Gastrocnemius medialis (tissue), 4 donors: Measurements from ENCODE around the gene NRCAM. TPM values are rescaled to one million over a fixed set of nuclear protein-coding genes. Genes with fewer than 3 reads are reported as not detected.

Source experiments
- ATAC-seq, 2 donors: fragments of 150-250 bp; one replicate each; pipeline ENCODE4 v1.9.1; 2016
- DNase-seq, 2 donors: peaks; one replicate each; pipeline ENCODE4 v3.0.0-alpha.2; 2019
- H3K27ac ChIP-seq, 4 donors: fragments of 200-600 bp; sonication (generic); 1 replicate in 1 of 4; 2 replicates in 3 of 4; pipeline ENCODE4 v1.5.1; 2016 to 2018; ENCODE audit warnings: mild to moderate bottlenecking in 2 of 4, moderate library complexity in 1 of 4
- H3K27me3 ChIP-seq, 3 donors: fragments of 200-600 bp; sonication (generic) in 2 of 3; 1 replicate in 1 of 3; 2 replicates in 2 of 3; pipeline versions ENCODE4 v1.5.1 to v1.6.0; 2016 to 2019; ENCODE audit warnings: mild to moderate bottlenecking in 1 of 3, moderate library complexity in 1 of 3
- H3K36me3 ChIP-seq, 2 donors: fragments of 200-600 bp; sonication (generic) in 1 of 2; one replicate each; pipeline ENCODE4 v1.5.1; 2017 to 2018
- H3K4me1 ChIP-seq, 2 donors: fragments of 200-600 bp; sonication (generic) in 1 of 2; one replicate each; pipeline ENCODE4 v1.5.1; 2016 to 2017; ENCODE audit warnings: mild to moderate bottlenecking in 2 of 2
- H3K4me3 ChIP-seq, 4 donors: fragments of 200-600 bp; sonication (generic) in 3 of 4; 1 replicate in 1 of 4; 2 replicates in 3 of 4; pipeline ENCODE4 v1.5.1; 2016 to 2019; ENCODE audit warnings: mild to moderate bottlenecking in 2 of 4
- H3K9me3 ChIP-seq, 3 donors: fragments of 200-600 bp; sonication (generic) in 2 of 3; 1 replicate in 1 of 3; 2 replicates in 2 of 3; pipeline ENCODE4 v1.5.1; 2016 to 2019
- POLR2A ChIP-seq, 2 donors: fragments of 450-650 bp; IDR thresholded peaks; one replicate each; pipeline ENCODE4 v1.6.1; 2017; ENCODE audit warnings: antibody characterized with exemption in 2 of 2, mild to moderate bottlenecking in 2 of 2, moderate library complexity in 2 of 2
- in situ Hi-C, 4 donors: fragments of 200-750 bp; cut with MboI; loops; one replicate each; pipeline versions ENCODE4 v1.15.0 to v1.8.0; 2017; ENCODE audit warnings: low sequenced_read_pairs in 4 of 4
- intact Hi-C: fragments of 100-400 bp; cut with DNase I; formaldehyde crosslinking; loops from one replicate; pipeline ENCODE4 v1.15.1; 2023; ENCODE audit warnings: low total_unique reads
- total RNA-seq, 4 donors: library from RNA; depleted of rRNA; stranded (reverse); fragments of >200 nt; gene quantifications; one replicate each; pipeline versions ENCODE4 v1.1.0 to v1.2.3, GENCODE V29; 2016
- TF ChIP-seq, protein P1 (sequence below), 5 experiments: fragments of 450-650 bp in 3 of 5; fragments of 200-600 bp in 2 of 5; sonication (generic) in 2 of 5; IDR thresholded peaks in 4 of 5; conservative IDR thresholded peaks in 1 of 5; 1 replicate in 4 of 5; 2 replicates in 1 of 5; pipeline ENCODE4 v1.5.1; 2016 to 2019; ENCODE audit warnings: antibody characterized with exemption in 5 of 5, mild to moderate bottlenecking in 3 of 5, moderate library complexity in 3 of 5

NRCAM gene
- total RNA-seq, 4 donors from 2014 or later, result 0.18 to 0.31 (median 0.23) TPM; not detected in 1

DNA sequence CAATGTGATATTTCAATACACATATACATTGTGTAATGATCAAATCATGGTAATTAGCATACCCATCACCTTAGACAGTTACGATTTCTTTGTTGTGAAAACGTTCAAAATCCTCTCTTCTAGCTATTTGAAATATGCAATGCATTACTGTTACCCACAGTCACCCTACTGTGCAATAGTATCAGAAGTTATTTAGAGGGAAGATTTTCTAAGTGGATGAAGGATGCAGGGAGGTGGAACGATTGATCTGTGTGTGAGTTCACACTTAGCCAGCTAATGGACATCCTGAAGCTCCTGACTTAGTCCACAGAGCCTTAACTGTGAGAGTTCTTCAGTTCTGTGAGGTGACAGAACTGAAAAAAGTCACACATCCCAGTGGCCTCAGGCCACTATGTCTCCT is 228.9 kb downstream of the NRCAM start:
- TF ChIP-seq, protein P1, sequence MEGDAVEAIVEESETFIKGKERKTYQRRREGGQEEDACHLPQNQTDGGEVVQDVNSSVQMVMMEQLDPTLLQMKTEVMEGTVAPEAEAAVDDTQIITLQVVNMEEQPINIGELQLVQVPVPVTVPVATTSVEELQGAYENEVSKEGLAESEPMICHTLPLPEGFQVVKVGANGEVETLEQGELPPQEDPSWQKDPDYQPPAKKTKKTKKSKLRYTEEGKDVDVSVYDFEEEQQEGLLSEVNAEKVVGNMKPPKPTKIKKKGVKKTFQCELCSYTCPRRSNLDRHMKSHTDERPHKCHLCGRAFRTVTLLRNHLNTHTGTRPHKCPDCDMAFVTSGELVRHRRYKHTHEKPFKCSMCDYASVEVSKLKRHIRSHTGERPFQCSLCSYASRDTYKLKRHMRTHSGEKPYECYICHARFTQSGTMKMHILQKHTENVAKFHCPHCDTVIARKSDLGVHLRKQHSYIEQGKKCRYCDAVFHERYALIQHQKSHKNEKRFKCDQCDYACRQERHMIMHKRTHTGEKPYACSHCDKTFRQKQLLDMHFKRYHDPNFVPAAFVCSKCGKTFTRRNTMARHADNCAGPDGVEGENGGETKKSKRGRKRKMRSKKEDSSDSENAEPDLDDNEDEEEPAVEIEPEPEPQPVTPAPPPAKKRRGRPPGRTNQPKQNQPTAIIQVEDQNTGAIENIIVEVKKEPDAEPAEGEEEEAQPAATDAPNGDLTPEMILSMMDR (IDR thresholded peaks at IDR 0.05 in 4 of 5, conservative IDR thresholded peaks at IDR 0.05 in 1 of 5), result no peak
- no peak for TF ChIP-seq POLR2A (IDR thresholded peaks at IDR 0.05)
- intact Hi-C loops, result no loop called here
- H3K36me3 ChIP-seq, result no peaks in the 10 kb centered on the region
- ATAC-seq (no peak), DNase-seq (no peak)
- no peaks in the 10 kb centered on the region for H3K4me1 ChIP-seq
- no peak overlapping the region for H3K27ac ChIP-seq
- no peaks in the 10 kb centered on the region for H3K27me3 ChIP-seq
- no peaks in the 10 kb centered on the region for H3K9me3 ChIP-seq
- in situ Hi-C loops, result no loop called here
- no peak overlapping the region for H3K4me3 ChIP-seq

DNA sequence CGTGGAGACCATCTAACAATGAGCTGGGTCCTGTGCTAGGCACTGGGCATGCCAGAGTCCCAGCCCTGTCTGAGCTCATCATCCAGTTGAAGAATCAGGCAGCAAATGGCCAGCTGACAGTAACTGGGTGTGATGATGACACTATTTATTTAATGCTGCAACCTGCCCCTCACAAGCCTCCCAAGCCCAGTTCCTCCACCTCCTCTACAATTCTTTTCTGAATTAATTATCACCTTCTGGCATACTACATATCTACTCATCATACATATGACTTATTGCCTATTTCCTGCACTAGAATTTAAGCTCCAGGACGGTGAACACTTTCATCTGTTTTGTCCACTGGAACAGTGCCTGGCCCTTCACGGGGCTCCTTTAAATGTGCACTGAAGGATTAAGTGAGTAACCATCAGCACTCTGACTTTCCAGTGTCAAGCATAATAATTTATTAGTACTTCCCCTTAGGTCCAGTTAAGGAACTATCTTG is 229.4 kb downstream of the NRCAM start:
- Histone ChIP-seq H3K36me3 (no peaks in the 10 kb centered on the region), H3K9me3 (no peaks in the 10 kb centered on the region), H3K27ac (no peak overlapping the region), H3K4me1 (no peaks in the 10 kb centered on the region), H3K4me3 (no peak overlapping the region), H3K27me3 (no peaks in the 10 kb centered on the region)
- TF ChIP-seq POLR2A (IDR thresholded peaks at IDR 0.05), result no peak
- TF ChIP-seq, protein P1 (IDR thresholded peaks at IDR 0.05 in 4 of 5, conservative IDR thresholded peaks at IDR 0.05 in 1 of 5), result no peak
- ATAC-seq (no peak), DNase-seq (no peak)
- in situ Hi-C loops (no loop called here), intact Hi-C loops (no loop called here)

DNA sequence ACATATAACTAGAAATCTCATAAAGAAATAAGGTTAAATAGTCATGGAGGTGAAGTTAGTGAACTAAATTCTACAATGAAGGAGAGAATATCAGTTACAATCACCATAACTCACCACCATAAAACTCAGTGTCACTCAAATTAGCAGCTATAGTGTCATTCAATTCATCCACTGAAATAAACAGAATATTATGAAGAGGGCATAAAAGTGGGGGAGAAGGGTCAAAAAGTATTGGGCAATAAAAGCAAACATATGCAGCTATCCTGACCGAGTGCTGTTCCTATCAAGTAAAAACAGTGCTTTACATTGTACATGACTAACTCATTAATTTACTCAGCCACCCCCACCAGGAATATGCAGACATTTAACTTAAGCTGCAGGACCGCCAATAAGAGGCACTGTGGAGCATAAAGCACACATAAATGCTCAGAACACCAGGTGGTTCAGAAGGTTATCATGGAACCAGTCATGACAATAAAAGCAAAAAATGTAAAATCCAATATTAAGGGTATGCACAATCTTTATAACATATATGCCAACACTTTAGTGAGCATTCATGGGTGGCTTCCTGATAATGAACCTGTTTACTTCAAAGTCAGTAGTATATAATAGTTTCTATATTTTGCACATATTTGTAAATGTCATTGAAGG is 230.6 kb downstream of the NRCAM start:
- no peak for TF ChIP-seq POLR2A (IDR thresholded peaks at IDR 0.05)
- TF ChIP-seq, protein P1 (IDR thresholded peaks at IDR 0.05 in 4 of 5, conservative IDR thresholded peaks at IDR 0.05 in 1 of 5), result no peak
- in situ Hi-C loops, result no loop called here
- no peak for ATAC-seq
- H3K27ac ChIP-seq, result no peak overlapping the region
- DNase-seq, result no peak
- no peak overlapping the region for H3K4me3 ChIP-seq
- H3K36me3 ChIP-seq, result no peaks in the 10 kb centered on the region
- H3K9me3 ChIP-seq, result no peaks in the 10 kb centered on the region
- no peaks in the 10 kb centered on the region for H3K27me3 ChIP-seq
- intact Hi-C loops, result no loop called here
- no peaks in the 10 kb centered on the region for H3K4me1 ChIP-seq

DNA sequence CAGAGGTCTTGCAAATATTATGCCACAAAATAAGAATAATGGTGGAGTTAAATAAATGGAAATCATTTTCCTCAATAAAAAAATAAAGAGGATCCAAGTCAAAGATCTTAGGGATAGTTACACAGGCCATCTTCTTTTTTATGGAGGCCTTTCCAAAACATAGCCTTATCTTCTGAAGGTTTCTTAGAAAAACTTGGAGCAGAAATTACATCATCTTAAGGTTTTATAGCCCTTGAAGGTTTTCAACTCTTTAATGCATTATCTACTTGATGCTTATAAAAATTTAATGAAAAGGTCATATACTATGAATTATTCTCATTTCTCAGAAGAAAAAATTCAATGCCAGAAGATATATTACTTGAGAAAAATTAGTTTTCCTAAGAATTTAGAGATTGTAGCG is 231.8 kb downstream of the NRCAM start:
- ATAC-seq, result no peak
- TF ChIP-seq, protein P1 (IDR thresholded peaks at IDR 0.05 in 4 of 5, conservative IDR thresholded peaks at IDR 0.05 in 1 of 5), result no peak
- no peak for TF ChIP-seq POLR2A (IDR thresholded peaks at IDR 0.05)
- Histone ChIP-seq H3K4me1 (no peaks in the 10 kb centered on the region), H3K4me3 (no peak overlapping the region), H3K9me3 (no peaks in the 10 kb centered on the region), H3K36me3 (no peaks in the 10 kb centered on the region), H3K27ac (no peak overlapping the region), H3K27me3 (no peaks in the 10 kb centered on the region)
- intact Hi-C loops (no loop called here), in situ Hi-C loops (no loop called here)
- DNase-seq, result no peak
